A549 treated with dexamethasone at 1 μM for 4 hours (cell line): Measurements from ENCODE around the gene CHD3. TPM values are rescaled to one million over a fixed set of nuclear protein-coding genes. Genes with fewer than 3 reads are reported as not detected.

ENCODE experiments used
- total RNA-seq: library from RNA; stranded (reverse); fragments of 200-300 nt; extraction: Qiagen RNA extraction; gene quantifications from 5 replicates; pipeline ENCODE4 v1.2.3, GENCODE V29; 2022

CHD3 gene
- 56.7 to 75.9 TPM (median 72.6 TPM) in 5 replicates for total RNA-seq

GRCh38 chr17:7888184-7888920 lies at the start of gene CHD3:
TSS of gene CHD3 (plus strand) at chr17:7888789. CDS start at chr17:7889001, 212 bp downstream.

GRCh38 chr17:7854851-7855659 lies 33.5 kb upstream of the CHD3 start, which contains the start of gene TMEM88:
TSS of gene TMEM88 (plus strand) at chr17:7855066. CDS start at chr17:7855075, 9 bp downstream.

DNA sequence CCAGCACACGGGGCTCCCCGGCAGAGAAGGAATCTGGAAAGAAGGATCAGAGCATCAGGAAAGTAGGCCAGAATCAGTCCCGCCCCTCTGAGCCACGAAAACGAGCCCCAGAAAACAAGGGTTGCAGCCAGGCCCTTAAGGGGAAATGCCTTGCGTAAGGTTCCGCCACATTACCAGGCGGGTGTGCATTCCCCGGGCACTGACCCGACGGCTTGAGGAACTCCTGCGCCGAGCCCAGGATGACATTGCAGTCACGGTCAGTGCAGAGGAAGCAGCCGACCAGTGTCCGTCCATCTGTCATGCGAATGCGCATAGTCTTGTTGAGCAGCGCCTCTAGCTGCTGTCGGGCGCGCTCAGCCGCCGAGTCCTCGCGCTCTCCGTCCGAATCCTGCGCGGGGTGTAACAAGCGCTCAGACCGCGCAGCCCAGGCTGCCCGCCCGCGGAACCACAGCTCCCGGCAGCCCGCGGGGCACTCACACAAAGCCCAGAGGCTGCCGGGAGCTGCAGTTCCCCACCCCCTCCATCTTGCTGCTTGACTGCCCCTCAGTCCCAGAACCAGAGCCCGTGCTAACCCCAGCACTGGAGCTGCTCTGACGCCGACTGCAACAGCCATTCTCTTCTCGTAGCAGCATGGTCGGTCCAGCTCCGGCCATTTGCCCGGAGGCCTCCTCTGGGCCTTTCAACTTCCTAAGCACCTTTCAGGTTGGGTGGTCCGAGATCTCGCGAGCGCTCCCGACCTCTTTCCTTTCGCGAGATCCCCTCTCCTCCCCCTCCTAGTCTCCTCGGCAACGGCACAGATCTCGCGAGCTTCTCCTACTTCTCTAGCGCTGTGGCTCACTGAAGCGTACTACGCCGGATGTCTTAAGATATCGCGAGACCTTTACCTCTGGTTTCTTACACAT lies 31.5 kb upstream of the CHD3 start, which contains the start of gene NAA38:
TSS of gene NAA38 (minus strand) at position 749 of the 902 bp plus-strand sequence. CDS start at position 653, 96 bp downstream.

GRCh38 chr17:7857713-7858521 lies 30.7 kb upstream of the CHD3 start, which contains the start of gene CYB5D1:
TSS of gene CYB5D1 (plus strand) at chr17:7858003. CDS start at chr17:7858135, 132 bp downstream.

GRCh38 chr17:7915611-7916384 lies 27.2 kb downstream of the CHD3 start, which contains the start of gene RNF227:
TSS of gene RNF227 (minus strand) at chr17:7916289. CDS start at chr17:7916195, 94 bp downstream.

DNA sequence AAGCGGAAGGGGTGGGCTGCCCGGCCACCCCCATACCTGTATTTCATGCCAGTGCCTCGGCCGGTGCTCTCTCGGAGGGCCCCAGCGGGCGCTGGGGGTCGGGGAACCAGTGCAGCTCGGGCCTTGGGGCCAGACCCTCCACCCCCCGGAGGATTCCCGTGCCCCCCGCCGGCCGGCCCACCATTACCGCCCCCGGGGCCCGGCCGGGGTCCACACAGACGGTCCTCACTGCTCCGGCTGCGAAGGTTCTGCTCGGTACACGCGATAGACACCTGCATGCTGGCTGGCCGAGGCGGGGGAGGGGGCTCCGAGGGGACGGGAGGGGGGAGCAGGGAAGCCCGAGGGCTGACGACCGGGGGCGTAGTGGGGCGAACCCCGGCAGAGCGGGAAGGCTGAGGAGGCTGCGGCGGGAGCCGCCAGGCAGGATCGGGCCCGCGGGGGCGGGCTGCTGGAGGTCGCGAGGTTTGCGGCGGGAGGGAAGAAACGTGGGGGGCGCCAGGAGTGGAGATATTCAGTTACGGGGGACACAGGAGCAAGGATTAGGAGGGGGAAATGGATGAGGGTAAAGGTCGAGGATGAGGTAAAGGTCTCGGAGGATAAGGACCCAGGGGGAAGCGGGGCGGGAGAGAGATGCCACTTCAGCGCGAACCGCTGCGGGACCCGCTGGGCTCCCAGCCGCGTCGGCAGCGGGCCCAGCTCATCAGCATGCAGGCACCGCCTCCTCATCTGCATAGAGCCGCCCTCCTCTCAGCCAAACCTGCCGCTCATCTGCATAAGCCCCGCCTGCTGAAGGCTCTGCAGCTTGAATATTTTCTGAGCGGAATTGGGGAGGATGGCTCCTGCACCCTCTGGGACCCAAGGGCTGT lies 40.8 kb downstream of the CHD3 start, which contains the start of gene KCNAB3:
TSS of gene KCNAB3 (minus strand) at position 699 of the 866 bp plus-strand sequence. CDS start at position 278, 421 bp downstream.

GRCh38 chr17:7931709-7932482 lies 43.3 kb downstream of the CHD3 start, which contains the start of the genes CNTROB and TRAPPC1:
TSS of gene CNTROB (plus strand) at chr17:7932206. CDS start at chr17:7933080, 874 bp downstream.
TSS of gene TRAPPC1 (minus strand) at chr17:7931946. CDS start at chr17:7931829, 117 bp downstream.

Other genes with a start within 250 kb of the CHD3 start
- gene ATP1B2, start 237.9 kb upstream of the CHD3 start, total RNA-seq, result 0.08 to 0.46 TPM (median 0.39 TPM) in 5 replicates
- gene TP53, start 201.3 kb upstream of the CHD3 start, total RNA-seq, result 38.7 to 51.6 TPM (median 47.4 TPM) in 5 replicates
- 27.7 to 33.8 TPM (median 32.7 TPM) in 5 replicates for gene WRAP53, start 200.3 kb upstream of the CHD3 start, total RNA-seq
- gene EFNB3, start 183.6 kb upstream of the CHD3 start, total RNA-seq, result 0.99 to 1.5 TPM (median 1.3 TPM) in 5 replicates
- gene DNAH2, start 171.0 kb upstream of the CHD3 start, total RNA-seq, result 0.02 to 0.06 TPM (median 0.03 TPM) in 5 replicates
- 10.5 to 21.0 TPM (median 14.6 TPM) in 5 replicates for gene KDM6B, start 54.6 kb upstream of the CHD3 start, total RNA-seq
- gene TMEM88, start 33.7 kb upstream of the CHD3 start, total RNA-seq, result 0.16 to 1.2 TPM (median 0.64 TPM) in 5 replicates
- 189 to 229 TPM (median 204 TPM) in 5 replicates for gene NAA38, start 31.2 kb upstream of the CHD3 start, total RNA-seq
- gene CYB5D1, start 30.8 kb upstream of the CHD3 start, total RNA-seq, result 20.9 to 22.7 TPM (median 21.7 TPM) in 5 replicates
- gene RNF227, start 27.5 kb downstream of the CHD3 start, total RNA-seq, result 1.3 to 2.4 TPM (median 1.5 TPM) in 5 replicates
- 1.2 to 3.0 TPM (median 2.5 TPM) in 5 replicates for gene KCNAB3, start 41.1 kb downstream of the CHD3 start, total RNA-seq
- gene TRAPPC1, start 43.2 kb downstream of the CHD3 start, total RNA-seq, result 295 to 368 TPM (median 319 TPM) in 5 replicates
- gene CNTROB, start 43.4 kb downstream of the CHD3 start, total RNA-seq, result 32.5 to 44.7 TPM (median 43.3 TPM) in 5 replicates
- 0.18 to 0.78 TPM (median 0.33 TPM) in 5 replicates for gene GUCY2D, start 113.8 kb downstream of the CHD3 start, total RNA-seq
- gene ALOX15B, start 150.3 kb downstream of the CHD3 start, total RNA-seq, result 0.26 to 0.46 TPM (median 0.42 TPM) in 5 replicates
- 1.1 to 1.6 TPM (median 1.3 TPM) in 5 replicates for gene ALOX12B, start 198.9 kb downstream of the CHD3 start, total RNA-seq
- gene ALOXE3, start 229.7 kb downstream of the CHD3 start, total RNA-seq, result 6.0 to 10.3 TPM (median 7.6 TPM) in 5 replicates
- 2.3 to 4.9 TPM (median 3.7 TPM) in 5 replicates for gene HES7, start 235.3 kb downstream of the CHD3 start, total RNA-seq